DND-41 (cell line): Measurements from ENCODE around the gene SYNE1.

Experiments used
- ATAC-seq: fragments of 200-7000 bp; cut with Tn5 transposase; 3 replicates; pipeline ENCODE4 v1.9.1; 2021; ENCODE audit warnings: low read depth; ENCODE audit not compliant: insufficient read depth
- DNase-seq: peaks from one replicate; pipeline ENCODE4 v3.0.0-alpha.2; 2020
- H2AFZ ChIP-seq: 2 replicates; pipeline ENCODE4 v1.6.0; 2012; ENCODE audit warnings: low read depth, low read length
- H3K27ac ChIP-seq: 2 replicates; pipeline ENCODE4 v1.5.1; 2012; ENCODE audit warnings: low read length, inconsistent platforms
- H3K27me3 ChIP-seq: fragments of 200-600 bp; sonication (generic); 2 replicates; pipeline ENCODE4 v1.6.0; 2012; ENCODE audit warnings: low read length, mild to moderate bottlenecking, inconsistent platforms; ENCODE audit not compliant: insufficient read depth, poor library complexity
- H3K36me3 ChIP-seq: 2 replicates; pipeline ENCODE4 v1.5.1; 2012; ENCODE audit warnings: low read length, inconsistent platforms; ENCODE audit not compliant: insufficient read depth
- H3K4me1 ChIP-seq: 2 replicates; pipeline ENCODE4 v1.5.1; 2012; ENCODE audit warnings: mild to moderate bottlenecking, low read length; ENCODE audit not compliant: insufficient read depth
- H3K4me2 ChIP-seq: 2 replicates; pipeline ENCODE4 v1.6.0; 2012; ENCODE audit warnings: mild to moderate bottlenecking, moderate library complexity, low read length, inconsistent platforms; ENCODE audit not compliant: insufficient read depth
- H3K4me3 ChIP-seq, 2 experiments: fragments of 200-600 bp in 1 of 2; shearing (Covaris generic) in 1 of 2; 2 replicates each; pipeline ENCODE4 v1.5.1; 2012 to 2016; ENCODE audit warnings: inconsistent platforms in 2 of 2, low read length in 2 of 2, mild to moderate bottlenecking in 2 of 2, low read depth in 1 of 2, moderate library complexity in 1 of 2
- H3K79me2 ChIP-seq: 2 replicates; pipeline ENCODE4 v1.6.0; 2012; ENCODE audit warnings: low read length, inconsistent platforms; ENCODE audit not compliant: insufficient read depth
- H3K9ac ChIP-seq: 2 replicates; pipeline ENCODE4 v1.6.0; 2012; ENCODE audit warnings: low read depth, mild to moderate bottlenecking, inconsistent platforms, low read length, moderate library complexity
- H3K9me3 ChIP-seq: 2 replicates; pipeline ENCODE4 v1.5.1; 2012; ENCODE audit warnings: low read length, moderate library complexity, mild to moderate bottlenecking, inconsistent platforms; ENCODE audit not compliant: insufficient read depth, severe bottlenecking
- H4K20me1 ChIP-seq: 2 replicates; pipeline ENCODE4 v1.6.0; 2012; ENCODE audit warnings: low read length; ENCODE audit not compliant: insufficient read depth
- EZH2 ChIP-seq: IDR thresholded peaks from 3 replicates; pipeline ENCODE4 v1.6.1; 2012; ENCODE audit warnings: borderline replicate concordance, low read depth, mild to moderate bottlenecking, moderate library complexity, low read length, inconsistent platforms; ENCODE audit not compliant: severe bottlenecking
- TF ChIP-seq, protein P1 (sequence below): IDR thresholded peaks from 2 replicates; pipeline ENCODE4 v1.5.1; 2012; ENCODE audit warnings: borderline replicate concordance, low read length, moderate library complexity, mild to moderate bottlenecking; ENCODE audit not compliant: poor library complexity, severe bottlenecking; ENCODE audit errors: extremely low read depth

SYNE1 gene

DNA sequence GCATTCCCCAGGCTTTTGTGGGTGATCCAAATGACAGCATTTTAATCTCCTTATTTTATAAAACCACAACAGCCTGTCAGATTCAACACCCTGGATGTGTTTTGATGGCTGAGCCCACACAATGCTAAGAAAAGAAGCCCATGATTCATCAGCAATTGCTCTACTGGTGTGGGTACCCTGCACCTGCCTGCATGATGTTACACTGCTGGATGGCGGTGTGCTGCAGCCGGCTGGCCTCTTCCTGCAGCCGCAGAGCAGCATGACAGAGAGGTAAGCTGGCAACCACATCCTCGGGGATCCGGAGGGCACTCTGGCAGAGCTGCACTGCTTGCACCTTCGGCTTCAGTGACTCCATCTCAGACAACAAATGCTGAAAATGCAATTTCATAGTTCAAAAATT is 327.5 kb downstream of the SYNE1 start:
- no peak overlapping the region for H3K9ac ChIP-seq
- no peak overlapping the region for H2AFZ ChIP-seq
- TF ChIP-seq EZH2 = no peak
- TF ChIP-seq, protein P1, sequence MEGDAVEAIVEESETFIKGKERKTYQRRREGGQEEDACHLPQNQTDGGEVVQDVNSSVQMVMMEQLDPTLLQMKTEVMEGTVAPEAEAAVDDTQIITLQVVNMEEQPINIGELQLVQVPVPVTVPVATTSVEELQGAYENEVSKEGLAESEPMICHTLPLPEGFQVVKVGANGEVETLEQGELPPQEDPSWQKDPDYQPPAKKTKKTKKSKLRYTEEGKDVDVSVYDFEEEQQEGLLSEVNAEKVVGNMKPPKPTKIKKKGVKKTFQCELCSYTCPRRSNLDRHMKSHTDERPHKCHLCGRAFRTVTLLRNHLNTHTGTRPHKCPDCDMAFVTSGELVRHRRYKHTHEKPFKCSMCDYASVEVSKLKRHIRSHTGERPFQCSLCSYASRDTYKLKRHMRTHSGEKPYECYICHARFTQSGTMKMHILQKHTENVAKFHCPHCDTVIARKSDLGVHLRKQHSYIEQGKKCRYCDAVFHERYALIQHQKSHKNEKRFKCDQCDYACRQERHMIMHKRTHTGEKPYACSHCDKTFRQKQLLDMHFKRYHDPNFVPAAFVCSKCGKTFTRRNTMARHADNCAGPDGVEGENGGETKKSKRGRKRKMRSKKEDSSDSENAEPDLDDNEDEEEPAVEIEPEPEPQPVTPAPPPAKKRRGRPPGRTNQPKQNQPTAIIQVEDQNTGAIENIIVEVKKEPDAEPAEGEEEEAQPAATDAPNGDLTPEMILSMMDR = peak; percentile 31
- H3K4me3 ChIP-seq = no peak overlapping the region
- ATAC-seq (peak; percentile 100), DNase-seq (peak; percentile 87)
- H3K27ac ChIP-seq = no peak overlapping the region
- H3K79me2 ChIP-seq = no peaks in the 10 kb centered on the region
- no peaks in the 10 kb centered on the region for H3K9me3 ChIP-seq
- no peaks in the 10 kb centered on the region for H3K36me3 ChIP-seq
- peaks cover 23% of the 10 kb centered on the region for H3K4me1 ChIP-seq
- H3K27me3 ChIP-seq = no peaks in the 10 kb centered on the region
- peak overlapping the region; percentile 45; the same call in 1 of the 2 replicates for H3K4me2 ChIP-seq
- H4K20me1 ChIP-seq = no peaks in the 10 kb centered on the region

DNA sequence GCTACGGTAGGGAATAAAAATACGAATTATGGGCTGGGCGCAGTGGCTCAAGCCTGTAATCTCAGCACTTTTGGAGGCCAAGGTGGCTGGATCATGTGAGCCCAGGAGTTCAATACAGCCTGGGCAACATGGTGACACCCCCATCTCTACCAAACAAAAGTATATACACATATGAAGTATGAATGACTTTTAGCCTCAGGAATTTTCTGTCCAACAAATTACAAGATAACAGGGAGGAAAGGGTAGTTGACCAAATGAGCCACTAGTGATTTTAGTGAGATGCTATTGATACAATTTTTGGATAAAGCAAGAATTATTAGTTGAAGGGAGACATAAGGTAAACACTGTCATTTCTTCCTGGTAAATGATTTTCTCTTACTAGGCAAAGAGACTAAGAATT is 328.2 kb downstream of the SYNE1 start:
- H3K9me3 ChIP-seq = no peaks in the 10 kb centered on the region
- H3K79me2 ChIP-seq = no peaks in the 10 kb centered on the region
- no peaks in the 10 kb centered on the region for H3K27me3 ChIP-seq
- no peak overlapping the region for H3K9ac ChIP-seq
- H2AFZ ChIP-seq = no peak overlapping the region
- H3K4me2 ChIP-seq = no peak overlapping the region
- no peak overlapping the region for H3K27ac ChIP-seq
- TF ChIP-seq, protein P1 = no peak
- TF ChIP-seq EZH2 = no peak
- ATAC-seq = no peak
- no peak for DNase-seq
- no peaks in the 10 kb centered on the region for H4K20me1 ChIP-seq
- H3K4me1 ChIP-seq = peaks cover 23% of the 10 kb centered on the region
- H3K36me3 ChIP-seq = no peaks in the 10 kb centered on the region
- no peak overlapping the region for H3K4me3 ChIP-seq

DNA sequence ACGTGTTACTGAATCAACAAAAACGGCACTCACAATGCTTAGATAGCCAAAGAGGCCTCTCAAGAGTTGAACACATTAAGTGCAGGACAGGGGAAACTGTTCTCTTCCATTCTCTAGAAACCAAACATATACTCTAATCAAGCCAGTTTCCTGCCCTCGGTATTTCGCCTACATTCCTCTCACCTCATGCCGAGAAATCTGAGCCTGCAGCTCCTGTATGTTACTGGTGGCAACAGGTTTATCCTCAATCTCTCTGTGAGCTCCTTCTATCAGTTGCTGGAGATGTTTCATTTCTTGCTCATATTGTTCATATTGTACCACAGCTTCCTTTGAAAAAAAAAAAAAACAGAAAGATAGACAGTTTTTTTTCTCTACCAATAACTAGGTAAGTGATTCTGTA is 328.9 kb downstream of the SYNE1 start:
- no peaks in the 10 kb centered on the region for H4K20me1 ChIP-seq
- H3K79me2 ChIP-seq = no peaks in the 10 kb centered on the region
- no peak for ATAC-seq
- H3K27me3 ChIP-seq = no peaks in the 10 kb centered on the region
- H3K4me2 ChIP-seq = no peak overlapping the region
- no peak overlapping the region for H3K27ac ChIP-seq
- no peak overlapping the region for H3K4me3 ChIP-seq
- no peak overlapping the region for H2AFZ ChIP-seq
- H3K4me1 ChIP-seq = peaks cover 23% of the 10 kb centered on the region
- DNase-seq = no peak
- no peak overlapping the region for H3K9ac ChIP-seq
- H3K36me3 ChIP-seq = no peaks in the 10 kb centered on the region
- TF ChIP-seq EZH2 = no peak
- TF ChIP-seq, protein P1 = no peak
- H3K9me3 ChIP-seq = no peaks in the 10 kb centered on the region

DNA sequence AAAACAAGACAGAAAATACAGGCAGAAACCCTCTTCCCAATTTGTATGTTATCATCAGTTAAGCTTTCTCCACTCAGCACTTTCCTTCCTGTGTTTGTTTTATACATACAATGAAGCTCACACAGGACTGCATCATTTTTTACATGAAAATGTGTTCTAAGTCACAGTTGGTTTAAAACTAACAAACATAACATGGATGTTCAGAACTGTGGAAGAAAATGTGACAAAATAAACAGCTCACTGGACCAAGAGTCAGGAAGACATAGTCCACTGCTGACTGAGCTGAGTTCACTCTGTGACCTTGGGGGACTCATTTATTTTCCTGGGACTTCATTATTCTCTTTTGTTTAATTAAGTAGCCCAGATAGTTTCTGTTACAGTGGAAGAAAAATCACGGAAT is 331.5 kb downstream of the SYNE1 start:
- Histone ChIP-seq H3K27ac (no peak overlapping the region), H3K4me2 (no peak overlapping the region), H3K9me3 (no peaks in the 10 kb centered on the region), H3K79me2 (peaks cover 8% of the 10 kb centered on the region), H2AFZ (no peak overlapping the region), H4K20me1 (no peaks in the 10 kb centered on the region), H3K4me3 (no peak overlapping the region), H3K4me1 (peaks cover 34% of the 10 kb centered on the region), H3K36me3 (no peaks in the 10 kb centered on the region), H3K27me3 (no peaks in the 10 kb centered on the region), H3K9ac (no peak overlapping the region)
- ATAC-seq = no peak
- no peak for DNase-seq
- TF ChIP-seq EZH2 = no peak
- TF ChIP-seq, protein P1 = no peak
